ENCODE results near the gene HELZ2.

GRCh38 chr20:63610581-63611435, 36.8 kb upstream of the HELZ2 start:
- TF ChIP-seq CTCF (conservative IDR thresholded peaks at IDR 0.05; ENCODE audit: low read length) (no peak), EZH2phosphoT487 (IDR thresholded peaks at IDR 0.05; ENCODE audit: borderline replicate concordance, low read depth, low read length) (no peak)
